Keratinocyte (primary cell): ENCODE data around the gene INPP5A. TPM values are rescaled to one million over a fixed set of nuclear protein-coding genes. Genes with fewer than 3 reads are reported as not detected.

ENCODE experiments used
- DNase-seq: peaks from one replicate; pipeline ENCODE4 v3.0.0-alpha.2; 2011; ENCODE audit warnings: low read depth, missing footprints, low spot score
- FAIRE-seq: peaks from 2 replicates; lab custom pipeline; 2011; peaks lifted over from hg19 to GRCh38; lab: Jason Lieb, UNC
- H2AFZ ChIP-seq: 2 replicates; pipeline ENCODE4 v1.6.0; 2012; ENCODE audit warnings: low read length, control low read depth, inconsistent platforms; ENCODE audit not compliant: control insufficient read depth
- H3K27ac ChIP-seq: 2 replicates; pipeline ENCODE4 v1.5.1; 2011; ENCODE audit warnings: low read length; ENCODE audit not compliant: control insufficient read depth, insufficient read depth
- H3K27me3 ChIP-seq: 3 replicates; pipeline ENCODE4 v1.6.0; 2011; ENCODE audit warnings: low read length; ENCODE audit not compliant: control insufficient read depth, insufficient read depth; ENCODE audit errors: extremely low read depth
- H3K36me3 ChIP-seq, 2 experiments: 2 replicates in 1 of 2; 3 replicates in 1 of 2; pipeline ENCODE4 v1.5.1; 2011; ENCODE audit warnings: low read length in 2 of 2, mild to moderate bottlenecking in 1 of 2; ENCODE audit not compliant: control insufficient read depth in 2 of 2, insufficient read depth in 2 of 2; ENCODE audit errors: extremely low read depth in 1 of 2
- H3K4me1 ChIP-seq: 3 replicates; pipeline ENCODE4 v1.5.1; 2011; ENCODE audit warnings: low read length; ENCODE audit not compliant: control insufficient read depth, insufficient read depth; ENCODE audit errors: extremely low read depth
- H3K4me2 ChIP-seq: 3 replicates; pipeline ENCODE4 v1.6.0; 2011; ENCODE audit warnings: low read depth, low read length; ENCODE audit not compliant: control insufficient read depth, insufficient read depth; ENCODE audit errors: extremely low read depth
- H3K4me3 ChIP-seq, 3 experiments: fragments of 200-600 bp in 1 of 3; sonication (generic) in 1 of 3; 2 replicates in 2 of 3; 3 replicates in 1 of 3; pipeline ENCODE4 v1.5.1; 2011 to 2016; ENCODE audit warnings: low read length in 3 of 3, mild to moderate bottlenecking in 3 of 3, control low read depth in 2 of 3, inconsistent platforms in 1 of 3, low read depth in 1 of 3, mixed read lengths in 1 of 3, mixed run types in 1 of 3, moderate library complexity in 1 of 3; ENCODE audit not compliant: control insufficient read depth in 2 of 3, insufficient read depth in 2 of 3; ENCODE audit errors: extremely low read depth in 1 of 3
- H3K79me2 ChIP-seq: 2 replicates; pipeline ENCODE4 v1.6.0; 2012; ENCODE audit warnings: low read length; ENCODE audit not compliant: control insufficient read depth, insufficient read depth
- H3K9ac ChIP-seq: 3 replicates; pipeline ENCODE4 v1.6.0; 2011; ENCODE audit warnings: low read length; ENCODE audit not compliant: control insufficient read depth, insufficient read depth; ENCODE audit errors: extremely low read depth
- H3K9me1 ChIP-seq: 3 replicates; pipeline ENCODE4 v1.6.0; 2011; ENCODE audit warnings: low read length; ENCODE audit not compliant: control insufficient read depth, insufficient read depth; ENCODE audit errors: extremely low read depth
- H3K9me3 ChIP-seq: 2 replicates; pipeline ENCODE4 v1.5.1; 2012; ENCODE audit warnings: low read depth, low read length; ENCODE audit not compliant: control insufficient read depth
- H4K20me1 ChIP-seq: 3 replicates; pipeline ENCODE4 v1.6.0; 2011; ENCODE audit warnings: low read length; ENCODE audit not compliant: control insufficient read depth, insufficient read depth; ENCODE audit errors: extremely low read depth
- CTCF ChIP-seq, 3 experiments: IDR thresholded peaks in 1 of 3; conservative IDR thresholded peaks in 1 of 3; optimal IDR thresholded peaks in 1 of 3; 2 replicates in 2 of 3; 3 replicates in 1 of 3; pipeline versions ENCODE3 to v1.5.1; 2011; ENCODE audit warnings: low read length in 3 of 3, mild to moderate bottlenecking in 3 of 3, moderate library complexity in 2 of 3, control low read depth in 1 of 3, inconsistent platforms in 1 of 3; ENCODE audit not compliant: insufficient read depth in 2 of 3; ENCODE audit errors: extremely low read depth in 1 of 3
- EZH2 ChIP-seq: IDR thresholded peaks from one replicate; pipeline ENCODE4 v1.6.1; 2012; ENCODE audit warnings: inconsistent platforms, mild to moderate bottlenecking, low read length, moderate library complexity
- dilution Hi-C: fragments of 300-500 bp; cut with MboI; formaldehyde crosslinking; loops from one replicate; pipeline ENCODE4 v1.7.0; 2020; ENCODE audit warnings: low sequenced_read_pairs; ENCODE audit not compliant: extremely low pct_ligation_motif_present
- polyA plus RNA-seq, 5 experiments: library from polyadenylated mRNA; depleted of rRNA in 3 of 5; stranded (reverse) in 3 of 5; stranded (forward) in 1 of 5; unstranded in 1 of 5; fragments of >200 nt; gene quantifications; 1 replicate in 1 of 5; 2 replicates in 3 of 5; 3 replicates in 1 of 5; pipeline versions ENCODE4 v1.2.1 to v1.2.3, GENCODE V29; 2011 to 2012; ENCODE audit warnings: missing spikeins in 2 of 5, low read depth in 1 of 5, low replicate concordance in 1 of 5

Gene INPP5A
- polyA plus RNA-seq, 1 donor (not counting 4 experiments of a cell fraction or from before 2014, with no cell fraction given), result 11.2 TPM

GRCh38 chr10:132555648-132556575 lies 18.3 kb downstream of the INPP5A start:
- TF ChIP-seq EZH2 (no peak), CTCF (optimal IDR thresholded peaks at IDR 0.05 in 1 of 3, IDR thresholded peaks at IDR 0.05 in 1 of 3, conservative IDR thresholded peaks at IDR 0.05 in 1 of 3; ENCODE audit: extremely low read depth in 1 of 3, insufficient read depth in 2 of 3, low read length in 3 of 3) (no peak)
- Histone ChIP-seq H3K4me2 (no peak overlapping the region), H4K20me1 (peaks cover 6% of the 10 kb centered on the region), H3K27ac (no peak overlapping the region), H3K9me3 (no peaks in the 10 kb centered on the region), H3K9ac (no peak overlapping the region), H3K9me1 (no peaks in the 10 kb centered on the region), H2AFZ (no peak overlapping the region), H3K27me3 (no peaks in the 10 kb centered on the region), H3K4me3 (no peak overlapping the region), H3K79me2 (peaks cover 29% of the 10 kb centered on the region), H3K36me3 (no peaks in the 10 kb centered on the region), H3K4me1 (no peaks in the 10 kb centered on the region)
- no peak for DNase-seq
- no peak for FAIRE-seq
- dilution Hi-C loops, result no loop called here

GRCh38 chr10:132556994-132557441 lies 19.4 kb downstream of the INPP5A start:
- H3K9ac ChIP-seq, result no peak overlapping the region
- H3K27ac ChIP-seq, result no peak overlapping the region
- peaks cover 9% of the 10 kb centered on the region for H4K20me1 ChIP-seq
- TF ChIP-seq CTCF (optimal IDR thresholded peaks at IDR 0.05 in 1 of 3, IDR thresholded peaks at IDR 0.05 in 1 of 3, conservative IDR thresholded peaks at IDR 0.05 in 1 of 3; ENCODE audit: extremely low read depth in 1 of 3, insufficient read depth in 2 of 3, low read length in 3 of 3), result no peak
- H3K36me3 ChIP-seq, result no peaks in the 10 kb centered on the region
- H3K27me3 ChIP-seq, result no peaks in the 10 kb centered on the region
- no peaks in the 10 kb centered on the region for H3K9me1 ChIP-seq
- dilution Hi-C loops, result no loop called here
- peaks cover 28% of the 10 kb centered on the region for H3K79me2 ChIP-seq
- no peaks in the 10 kb centered on the region for H3K9me3 ChIP-seq
- no peak overlapping the region for H2AFZ ChIP-seq
- no peak for DNase-seq
- no peaks in the 10 kb centered on the region for H3K4me1 ChIP-seq
- no peak overlapping the region for H3K4me2 ChIP-seq
- no peak for FAIRE-seq
- no peak overlapping the region for H3K4me3 ChIP-seq
